Activated naive CD4-positive, alpha-beta T cell treated with anti-CD3 and anti-CD28 coated beads, Interleukin-2, amount 50 U/mL, for 72 hours (primary cell): ENCODE data around the gene RBPJ. TPM values are rescaled to one million over a fixed set of nuclear protein-coding genes. Genes with fewer than 3 reads are reported as not detected.

Experiments used
- ATAC-seq, 2 donors: fragments of 150-1000 bp; cut with Tn5 transposase; 2 replicates each; pipeline ENCODE4 v1.10.0; 2021; ENCODE audit warnings: mild to moderate bottlenecking in 2 of 2, moderate library complexity in 2 of 2
- DNase-seq, 2 donors: peaks; one replicate each; pipeline ENCODE4 v3.0.0; 2021 to 2022; ENCODE audit warnings: low spot score in 2 of 2
- H3K27ac Mint-ChIP-seq, 2 donors: one replicate each; pipeline ENCODE4 v1.8.0; 2022; ENCODE audit warnings: mild to moderate bottlenecking in 2 of 2, mixed read lengths in 2 of 2
- H3K36me3 Mint-ChIP-seq, 2 donors: one replicate each; pipeline ENCODE4 v1.8.0; 2022; ENCODE audit warnings: mixed read lengths in 2 of 2
- H3K9me3 Mint-ChIP-seq, 2 donors: one replicate each; pipeline ENCODE4 v1.8.0; 2022; ENCODE audit warnings: mixed read lengths in 2 of 2
- total RNA-seq, 2 donors: library from RNA; stranded (reverse); gene quantifications; one replicate each; pipeline ENCODE4 v1.2.3, GENCODE V29; 2022

RBPJ gene
- total RNA-seq: 100 to 1,000 TPM; 175 to 356 TPM

DNA sequence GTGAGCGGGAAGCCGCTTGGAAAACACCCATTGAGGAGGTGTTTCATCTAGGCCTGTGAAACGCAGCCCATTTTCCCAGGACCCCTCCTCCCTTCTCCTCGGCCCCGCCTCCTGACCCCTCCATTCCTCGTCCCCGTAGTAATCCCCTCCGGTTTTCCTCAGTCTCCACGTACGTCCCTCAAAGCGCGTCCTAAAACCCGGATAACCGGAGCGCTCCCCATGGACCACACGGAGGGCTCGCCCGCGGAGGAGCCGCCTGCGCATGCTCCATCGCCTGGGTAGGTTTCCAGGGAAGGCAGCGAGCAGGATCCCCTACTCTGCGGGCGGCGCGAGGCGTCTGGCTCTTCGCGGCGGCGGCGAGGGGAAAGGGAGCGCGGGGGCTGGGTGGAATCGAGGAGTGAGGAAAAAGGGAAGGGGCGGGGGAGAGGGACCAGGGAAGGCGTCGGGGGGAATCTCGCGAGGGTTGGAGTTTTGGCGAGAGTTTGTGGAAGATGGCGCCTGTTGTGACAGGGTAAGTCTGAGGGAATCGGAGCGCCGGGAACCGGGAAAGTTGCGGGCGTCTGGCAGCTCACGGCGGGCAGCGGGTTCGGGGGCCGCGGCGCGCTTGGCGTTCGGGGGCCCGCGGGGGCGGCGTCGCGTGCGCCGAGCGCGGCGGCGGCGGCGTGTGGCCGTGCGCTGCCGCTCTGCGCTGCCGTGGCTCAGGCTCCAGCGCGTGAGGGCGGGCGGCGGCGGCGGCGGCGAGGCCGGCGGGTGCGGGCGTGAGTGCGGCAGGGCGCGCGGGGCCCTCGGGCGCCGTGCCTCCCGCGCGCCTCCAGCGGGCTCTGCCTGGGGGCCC, at the start of gene RBPJ:
Gene RBPJ, plus strand, starts transcription at position 477 of the 835 bp plus-strand sequence. Its CDS starts 15 bp downstream, at position 492.
- Mint-ChIP-seq H3K9me3 (peaks cover 11 to 17% of the 10 kb centered on the region in 2 donors), H3K36me3 (peaks cover 29 to 68% of the 10 kb centered on the region in 2 donors), H3K27ac (peak within 1 kb of the TSS; percentile 96 to 100)
- DNase-seq (peak; percentile 85), ATAC-seq (peak; percentile 17)

DNA sequence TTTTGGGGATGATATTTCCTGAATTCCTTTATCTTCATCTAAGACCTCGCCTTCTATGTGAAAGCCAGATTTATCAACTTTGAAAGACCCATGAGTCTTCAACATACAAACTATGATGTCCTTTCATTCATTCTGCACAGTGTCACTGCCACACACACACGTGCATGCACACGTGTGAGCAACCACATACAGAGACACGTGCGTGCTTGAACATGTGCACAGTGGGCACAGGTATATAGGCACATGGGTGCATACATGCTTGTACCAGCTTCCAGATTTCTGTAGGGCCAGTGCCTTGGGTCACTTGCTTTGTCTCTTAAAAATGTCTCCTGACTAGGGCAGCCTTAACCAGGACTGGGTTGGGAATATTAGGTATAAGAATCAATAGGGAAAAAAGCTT, 49.1 kb upstream of the RBPJ start:
- DNase-seq: no peak
- Mint-ChIP-seq H3K36me3 (peaks cover 0 to 15% of the 10 kb centered on the region in 2 donors), H3K9me3 (peaks cover 0 to 4% of the 10 kb centered on the region in 2 donors), H3K27ac (no peak overlapping the region)
- no peak for ATAC-seq

DNA sequence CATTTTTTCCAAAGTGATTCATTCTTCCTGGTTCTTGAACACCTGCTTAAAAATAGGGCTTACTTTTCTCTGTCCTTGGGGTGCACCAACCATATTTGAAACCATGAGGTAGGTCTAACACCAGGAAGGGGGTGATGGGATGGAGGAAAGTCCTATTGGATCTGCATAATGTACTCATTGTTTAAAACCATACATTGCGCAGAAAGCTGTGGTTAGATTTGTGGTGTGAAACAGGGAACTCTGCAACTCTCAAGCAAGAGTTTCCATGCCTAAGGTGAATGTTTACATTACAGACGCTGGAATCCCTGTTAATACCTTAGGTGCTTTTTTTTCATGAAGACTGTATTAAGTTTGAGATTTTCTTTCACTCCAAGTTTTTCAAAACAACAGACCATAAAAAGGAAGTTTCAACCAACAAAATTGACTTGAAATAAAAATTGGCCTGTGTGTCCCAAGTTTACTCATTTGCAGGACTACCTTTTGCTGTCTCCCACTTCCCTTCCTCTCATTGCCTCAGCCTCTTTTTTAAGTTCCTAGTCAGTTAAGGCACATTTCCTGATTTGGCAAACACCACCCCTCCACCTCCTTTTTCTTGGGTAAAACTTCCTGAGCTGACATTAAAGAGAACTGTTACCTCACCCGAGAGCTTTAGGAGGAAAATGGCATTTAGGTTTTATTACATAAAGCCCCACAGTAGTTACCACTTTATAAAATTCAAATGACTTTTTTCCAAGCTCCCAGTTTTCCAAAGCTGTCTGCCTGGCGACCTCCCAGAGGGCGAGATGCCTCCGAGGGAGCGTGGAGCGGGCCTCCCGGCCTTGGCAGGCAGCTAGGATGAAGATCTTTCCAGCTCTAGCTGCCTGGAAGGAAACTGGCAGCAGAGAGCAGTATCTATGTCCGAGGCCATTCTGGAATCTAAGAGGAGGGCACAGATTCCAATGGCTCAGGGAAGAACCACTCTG, 47.9 kb upstream of the RBPJ start:
- Mint-ChIP-seq H3K36me3 (peaks cover 0 to 15% of the 10 kb centered on the region in 2 donors), H3K27ac (peak overlapping the region in 1 of 2 donors; percentile 27), H3K9me3 (peaks cover 0 to 4% of the 10 kb centered on the region in 2 donors)
- DNase-seq (no peak), ATAC-seq (peak in 1 of 2 donors; percentile 48)

DNA sequence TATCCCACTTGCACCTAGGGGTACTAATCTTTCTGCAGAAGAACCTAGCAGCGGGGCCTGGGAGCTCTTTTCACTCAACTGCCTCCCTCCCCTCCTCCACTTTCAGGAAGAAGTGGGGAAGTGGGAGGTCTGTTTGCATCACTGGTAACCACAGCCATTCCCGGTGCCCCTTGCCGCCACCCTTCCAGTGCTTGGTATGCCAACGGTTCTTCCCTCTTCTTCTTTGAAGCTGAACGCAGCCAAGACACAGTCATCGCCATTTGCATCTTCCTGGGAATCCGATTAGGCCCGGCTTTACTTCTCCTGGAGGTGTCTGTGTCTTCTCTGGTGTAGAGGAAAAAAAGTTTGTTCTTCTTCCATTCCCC, 47.2 kb upstream of the RBPJ start:
- H3K9me3 Mint-ChIP-seq: peaks cover 0 to 4% of the 10 kb centered on the region in 2 donors
- H3K27ac Mint-ChIP-seq: peak overlapping the region; percentile 27 to 30
- no peak for DNase-seq
- H3K36me3 Mint-ChIP-seq: peaks cover 0 to 15% of the 10 kb centered on the region in 2 donors
- ATAC-seq: no peak

DNA sequence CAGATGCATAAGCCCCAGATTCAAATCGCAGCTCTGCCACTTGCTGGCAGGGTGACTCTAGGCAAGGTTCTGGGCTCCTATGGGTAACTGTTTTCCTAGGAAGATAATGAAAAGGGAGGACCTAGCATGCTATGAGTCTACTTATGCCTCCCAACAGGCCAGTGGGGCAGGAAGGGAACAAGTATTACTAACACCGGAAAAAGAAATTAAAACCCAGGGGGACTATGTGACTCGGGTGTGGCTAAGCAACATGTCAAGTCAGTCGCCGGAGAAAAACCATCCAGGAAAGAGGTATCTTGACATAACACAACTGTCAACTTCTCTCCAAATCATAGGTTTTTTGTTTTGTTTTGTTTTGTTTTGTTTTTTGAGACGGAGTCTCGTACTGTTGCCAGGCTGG, 45.5 kb upstream of the RBPJ start:
- ATAC-seq (no peak), DNase-seq (no peak)
- Mint-ChIP-seq H3K9me3 (peaks cover 0 to 4% of the 10 kb centered on the region in 2 donors), H3K27ac (no peak overlapping the region), H3K36me3 (peaks cover 0 to 15% of the 10 kb centered on the region in 2 donors)

DNA sequence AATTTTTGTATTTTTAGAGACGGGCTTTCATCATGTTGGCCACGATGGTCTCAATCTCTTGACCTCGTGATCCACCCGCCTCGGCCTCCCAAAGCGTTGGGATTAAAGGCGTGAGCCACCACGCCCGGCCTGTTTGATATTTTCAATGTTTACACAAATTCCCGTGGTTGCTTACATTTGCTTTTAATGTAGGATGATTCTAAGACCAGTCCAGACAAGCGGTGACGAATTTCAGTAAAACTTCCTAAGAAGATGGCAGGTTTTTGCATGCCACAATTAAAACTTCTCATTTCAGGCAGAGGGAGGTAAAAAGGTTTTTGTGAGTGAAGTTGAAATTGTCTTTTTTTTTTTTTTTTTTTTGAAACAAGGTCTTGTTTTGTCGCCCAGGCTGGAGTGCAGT, 41.4 kb upstream of the RBPJ start:
- no peak for DNase-seq
- ATAC-seq: no peak
- Mint-ChIP-seq H3K9me3 (no peaks in the 10 kb centered on the region), H3K27ac (no peak overlapping the region), H3K36me3 (no peaks in the 10 kb centered on the region)

DNA sequence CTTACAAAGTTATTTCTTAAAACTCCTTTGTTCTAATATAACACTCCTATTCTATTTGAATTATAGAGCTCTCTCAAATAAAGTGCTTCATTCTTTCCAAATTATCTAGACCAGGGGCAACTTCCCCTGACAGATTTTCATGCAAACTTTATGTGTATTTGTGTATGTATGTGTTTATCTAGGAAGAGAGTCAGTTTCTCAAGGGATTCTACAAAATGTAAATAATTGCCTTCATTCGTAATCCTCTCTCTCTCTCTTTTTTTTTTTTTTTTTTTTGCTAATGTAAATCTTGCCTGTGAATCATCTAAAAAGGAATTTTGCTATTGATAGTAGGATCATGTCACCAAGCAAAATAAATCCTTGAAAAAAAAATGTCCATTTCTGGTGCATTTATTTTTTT, 38.9 kb upstream of the RBPJ start:
- ATAC-seq: no peak
- Mint-ChIP-seq H3K9me3 (no peaks in the 10 kb centered on the region), H3K36me3 (no peaks in the 10 kb centered on the region), H3K27ac (no peak overlapping the region)
- no peak for DNase-seq

DNA sequence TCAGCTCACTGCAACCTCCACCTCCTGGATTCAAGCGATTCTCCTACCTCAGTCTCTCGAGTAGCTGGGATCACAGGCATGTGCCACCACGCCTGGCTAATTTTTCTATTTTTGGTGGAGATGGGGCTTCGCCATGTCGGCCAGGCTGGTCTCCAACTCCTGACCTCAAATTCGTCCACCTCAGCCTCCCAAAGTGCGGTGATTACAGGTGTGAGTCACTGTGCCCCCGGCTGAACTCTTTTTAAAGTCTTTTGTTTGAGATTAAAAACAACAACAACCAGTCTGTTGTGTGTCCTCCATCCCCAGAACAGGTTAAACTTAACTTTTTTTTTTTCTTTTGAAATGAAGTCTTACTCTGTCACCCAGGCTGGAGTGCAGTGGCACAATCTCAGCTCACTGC, 36.3 kb upstream of the RBPJ start:
- H3K27ac Mint-ChIP-seq: no peak overlapping the region
- no peaks in the 10 kb centered on the region for H3K36me3 Mint-ChIP-seq
- ATAC-seq (no peak), DNase-seq (no peak)
- H3K9me3 Mint-ChIP-seq: no peaks in the 10 kb centered on the region

DNA sequence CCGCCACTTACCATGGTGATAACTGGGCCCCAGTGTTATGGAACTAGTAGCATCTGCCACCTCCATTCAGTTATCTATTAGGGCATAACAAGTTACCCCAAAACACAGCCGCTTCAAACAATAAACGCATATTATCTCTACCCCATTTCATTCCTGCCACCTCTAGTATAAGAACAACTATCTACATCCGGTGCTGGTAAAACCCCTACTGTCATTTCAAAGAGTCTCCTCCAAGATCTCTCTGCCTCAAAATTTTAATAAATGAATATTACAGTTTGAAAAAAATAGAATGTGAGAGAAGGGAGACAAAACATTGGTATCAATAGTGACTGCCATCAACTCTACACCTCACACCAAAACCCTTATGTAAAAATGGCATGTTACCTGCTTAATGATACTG, 35.5 kb upstream of the RBPJ start:
- H3K27ac Mint-ChIP-seq: no peak overlapping the region
- DNase-seq: no peak
- no peaks in the 10 kb centered on the region for H3K9me3 Mint-ChIP-seq
- no peak for ATAC-seq
- H3K36me3 Mint-ChIP-seq: no peaks in the 10 kb centered on the region

DNA sequence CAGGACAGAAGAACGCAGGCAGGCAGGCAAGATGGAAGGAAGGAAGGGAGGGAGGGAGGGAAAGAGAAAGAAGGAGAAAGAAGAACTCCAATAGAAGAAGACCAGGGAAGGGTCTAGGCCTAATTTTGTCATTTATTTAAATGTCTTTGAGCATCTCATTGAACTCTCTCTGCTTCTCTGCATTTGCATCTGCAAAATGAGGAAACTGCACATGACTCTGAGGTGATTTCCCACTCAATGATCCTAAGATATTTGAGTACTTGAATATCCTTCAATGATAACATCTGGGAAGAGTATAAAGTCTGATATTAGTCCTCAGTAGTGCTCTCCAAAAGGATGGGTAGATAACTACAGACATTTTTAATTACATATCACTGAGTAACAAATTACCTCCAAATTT, 33.1 kb upstream of the RBPJ start:
- Mint-ChIP-seq H3K27ac (no peak overlapping the region), H3K36me3 (no peaks in the 10 kb centered on the region), H3K9me3 (no peaks in the 10 kb centered on the region)
- DNase-seq (no peak), ATAC-seq (no peak)

DNA sequence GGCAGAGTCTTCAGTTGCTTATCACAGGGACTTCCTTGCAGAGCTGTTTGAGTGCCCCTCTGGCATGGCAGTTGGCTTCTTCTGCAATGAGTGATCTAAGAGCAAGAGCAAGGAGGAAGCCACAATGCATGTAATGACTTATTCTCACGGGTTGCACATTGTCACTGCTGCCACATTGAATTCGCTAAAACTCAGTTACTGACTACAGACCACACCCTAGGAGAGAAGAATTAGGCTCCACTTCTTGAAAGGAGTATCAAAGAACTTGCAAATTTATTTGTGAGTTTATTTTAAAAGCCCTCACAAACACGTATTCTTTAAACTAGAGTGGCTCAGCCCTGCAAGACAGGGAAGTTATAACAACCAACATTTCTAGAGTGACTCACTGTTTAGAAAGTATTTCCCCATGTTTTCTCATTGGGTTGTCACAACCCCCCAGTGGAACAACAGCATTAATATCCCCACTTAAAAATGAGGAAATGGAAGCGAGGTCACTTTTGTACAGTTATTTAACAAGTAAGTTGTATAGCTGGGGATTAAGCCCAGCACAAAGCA, 32.4 kb upstream of the RBPJ start:
- no peaks in the 10 kb centered on the region for H3K9me3 Mint-ChIP-seq
- peak overlapping the region in 1 of 2 donors; percentile 24 for H3K27ac Mint-ChIP-seq
- ATAC-seq (peak; percentile 85 to 97), DNase-seq (peak in 1 of 2 donors; percentile 45)
- H3K36me3 Mint-ChIP-seq: no peaks in the 10 kb centered on the region

DNA sequence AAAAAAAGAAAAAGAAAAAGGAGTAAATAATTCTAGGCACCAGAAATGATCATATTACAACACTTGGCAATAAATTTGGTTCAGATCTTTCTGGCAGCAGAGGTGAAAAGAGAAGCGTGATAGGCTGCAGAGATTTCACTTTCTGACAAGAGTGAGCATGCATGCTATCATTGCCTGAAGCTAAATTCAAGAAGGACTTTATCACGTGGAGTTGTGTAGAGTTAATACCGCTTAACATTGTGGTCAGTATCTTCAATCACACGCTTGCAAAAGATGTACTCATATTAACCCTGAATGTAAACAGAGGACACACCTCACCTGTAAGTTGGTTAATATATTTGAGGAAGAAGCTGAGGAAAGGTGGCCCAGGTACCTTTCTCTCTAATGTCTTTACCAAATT, 31.4 kb upstream of the RBPJ start:
- no peak overlapping the region for H3K27ac Mint-ChIP-seq
- ATAC-seq (no peak), DNase-seq (no peak)
- no peaks in the 10 kb centered on the region for H3K9me3 Mint-ChIP-seq
- H3K36me3 Mint-ChIP-seq: no peaks in the 10 kb centered on the region

DNA sequence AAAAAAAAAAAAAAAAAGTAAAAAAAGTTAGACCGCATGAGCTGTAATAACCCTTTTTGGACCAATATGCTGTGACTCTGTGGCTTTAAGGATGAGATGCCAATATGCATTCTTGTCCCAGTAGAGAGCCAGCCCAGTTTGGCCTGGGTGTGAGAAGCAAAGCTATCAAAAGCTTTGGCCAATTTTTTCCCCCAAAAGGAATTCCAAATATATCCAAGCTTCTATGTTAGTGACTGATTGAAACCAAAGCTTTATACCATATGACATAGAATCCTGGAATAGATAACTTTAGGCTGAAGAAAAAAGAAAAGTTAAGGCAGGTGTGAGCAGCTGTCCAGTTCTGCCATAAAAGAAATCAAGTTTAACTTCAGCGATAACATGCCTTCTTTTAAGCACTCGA, 30.5 kb upstream of the RBPJ start:
- DNase-seq: no peak
- no peak for ATAC-seq
- Mint-ChIP-seq H3K9me3 (peaks cover 0 to 6% of the 10 kb centered on the region in 2 donors), H3K27ac (no peak overlapping the region), H3K36me3 (no peaks in the 10 kb centered on the region)

DNA sequence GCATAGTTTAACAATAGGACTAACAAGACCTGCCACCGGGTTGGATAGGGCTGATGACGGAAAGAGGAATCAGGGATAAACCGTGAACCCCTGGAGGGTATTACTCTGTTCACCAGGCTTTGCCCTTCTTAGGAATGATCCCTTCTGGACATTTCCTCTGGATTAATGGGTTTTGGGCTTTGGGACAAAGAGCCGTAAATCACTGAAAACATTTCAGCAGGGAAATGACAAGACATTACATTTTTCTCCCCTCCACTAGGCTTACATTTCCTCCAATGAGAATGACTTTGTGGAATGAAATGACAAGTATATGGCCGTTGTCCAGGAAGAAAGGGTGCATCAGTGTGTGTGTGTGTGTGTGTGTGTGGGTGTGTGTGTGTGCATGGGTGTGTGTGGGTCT, 25.9 kb upstream of the RBPJ start:
- ATAC-seq (no peak), DNase-seq (no peak)
- peaks cover 0 to 12% of the 10 kb centered on the region in 2 donors for H3K9me3 Mint-ChIP-seq
- no peak overlapping the region for H3K27ac Mint-ChIP-seq
- H3K36me3 Mint-ChIP-seq: no peaks in the 10 kb centered on the region

DNA sequence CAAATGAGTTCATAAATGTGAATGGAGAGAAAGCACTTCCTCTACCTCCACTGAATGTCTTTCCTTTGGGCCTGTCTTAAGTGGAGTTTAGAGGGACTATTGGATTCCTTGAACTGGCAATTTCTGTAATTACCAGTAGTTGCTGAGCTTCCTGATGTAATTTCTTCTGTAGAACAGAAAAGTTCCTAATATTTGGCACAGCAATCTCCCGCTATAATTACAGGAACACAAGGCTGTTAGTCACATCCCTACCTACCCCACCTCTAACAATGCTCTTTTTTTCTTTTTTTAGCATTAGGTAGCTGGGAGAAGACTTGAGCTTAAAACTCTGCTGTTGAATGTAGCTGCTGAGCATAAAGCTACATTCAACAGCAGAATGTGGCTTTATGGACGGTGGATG, 24.8 kb upstream of the RBPJ start:
- peaks cover 0 to 5% of the 10 kb centered on the region in 2 donors for H3K36me3 Mint-ChIP-seq
- H3K27ac Mint-ChIP-seq: no peak overlapping the region
- peaks cover 0 to 12% of the 10 kb centered on the region in 2 donors for H3K9me3 Mint-ChIP-seq
- DNase-seq: no peak
- ATAC-seq: no peak

DNA sequence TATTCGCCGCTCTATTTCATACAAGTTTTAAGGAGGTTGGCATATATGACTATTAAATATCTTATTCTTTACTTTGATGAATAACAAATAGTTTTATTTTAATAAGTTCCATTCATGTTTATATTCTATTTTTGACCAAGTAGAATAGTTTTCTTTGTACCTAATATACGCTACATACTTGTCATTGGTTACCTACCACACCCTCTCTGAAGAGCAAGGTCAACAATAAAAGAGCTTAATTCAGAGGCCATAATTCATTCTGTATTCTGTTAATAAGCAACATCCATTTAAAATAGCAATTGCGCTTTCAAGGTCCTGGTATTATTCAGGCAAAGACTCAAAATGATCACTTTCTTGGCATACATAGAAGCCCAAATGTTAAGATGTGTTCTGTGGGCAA, 24.3 kb upstream of the RBPJ start:
- ATAC-seq: no peak
- DNase-seq: no peak
- Mint-ChIP-seq H3K9me3 (peaks cover 0 to 12% of the 10 kb centered on the region in 2 donors), H3K36me3 (peaks cover 0 to 6% of the 10 kb centered on the region in 2 donors), H3K27ac (no peak overlapping the region)

DNA sequence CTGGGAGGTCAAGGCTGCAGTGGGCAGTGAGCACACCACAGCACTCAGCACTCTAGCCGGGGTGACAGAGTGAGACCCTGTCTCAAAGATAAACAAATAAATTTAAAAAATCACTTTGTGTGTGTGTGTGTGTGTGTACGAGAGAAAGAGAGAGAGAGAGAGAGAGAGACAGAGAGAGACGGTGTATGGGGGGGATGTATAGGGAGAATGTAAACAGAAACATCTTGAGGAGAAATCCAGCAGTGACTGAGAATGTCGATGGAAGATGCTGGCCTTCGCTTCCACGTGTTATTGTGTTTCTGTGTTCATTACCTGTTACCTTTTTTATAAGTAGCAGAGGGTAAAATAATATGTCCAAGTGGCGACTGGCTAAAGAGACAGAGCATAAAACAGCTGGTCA, 23.6 kb upstream of the RBPJ start:
- no peak for ATAC-seq
- Mint-ChIP-seq H3K27ac (no peak overlapping the region), H3K9me3 (peaks cover 0 to 12% of the 10 kb centered on the region in 2 donors), H3K36me3 (peaks cover 0 to 6% of the 10 kb centered on the region in 2 donors)
- no peak for DNase-seq
